GM21447 (cell line): ENCODE results near the gene C15orf39.
"Not testable (repeated sequence)": the region's sequence is repeated elsewhere in the genome, so short reads cannot be mapped to it uniquely, and the experiment has no call there.

ENCODE experiments used
- ATAC-seq: cut with Tn5 transposase; IDR thresholded peaks from one replicate; pipeline ENCODE4 v1.9.1; 2021; ENCODE audit not compliant: unreplicated experiment

Gene C15orf39

DNA sequence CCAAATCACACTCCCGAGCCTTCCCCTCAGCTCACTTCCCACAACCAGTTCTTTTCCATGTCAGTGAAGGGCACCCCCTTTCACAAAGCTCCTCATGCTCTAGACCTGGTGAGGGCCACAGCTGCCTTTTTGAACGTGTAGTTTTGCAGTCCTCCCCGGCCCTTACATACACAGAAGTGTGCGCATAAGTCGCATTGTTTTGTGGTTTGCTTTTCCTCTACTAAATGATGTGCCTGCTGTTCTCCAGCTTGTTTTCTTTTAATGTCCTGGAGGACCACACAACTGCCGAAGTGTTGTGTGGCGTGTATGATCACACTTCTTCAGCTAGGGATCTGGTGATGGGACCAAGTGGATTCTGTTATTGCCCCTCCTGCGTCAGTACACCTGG is 7.6 kb downstream of the C15orf39 start:
- no peak for ATAC-seq

DNA sequence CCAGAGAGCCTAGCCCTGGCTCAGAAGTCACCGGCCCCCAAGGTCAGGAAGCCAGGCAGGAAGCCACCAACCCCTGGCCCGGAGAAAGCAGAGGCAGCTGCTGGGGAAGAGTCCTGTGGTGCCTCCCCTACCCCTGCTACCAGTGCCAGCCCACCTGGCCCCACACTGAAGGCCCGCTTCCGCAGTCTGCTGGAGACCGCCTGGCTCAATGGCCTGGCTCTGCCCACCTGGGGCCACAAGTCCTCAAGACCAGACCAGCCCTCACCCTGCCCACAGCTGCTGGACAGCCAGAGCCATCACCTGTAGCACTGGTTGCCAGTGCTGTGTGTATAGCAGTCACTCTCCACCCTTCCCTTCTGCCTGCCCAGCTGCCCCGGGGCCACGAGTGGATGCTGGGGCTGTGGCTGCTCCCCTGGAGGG is 9.1 kb downstream of the C15orf39 start:
- ATAC-seq: no peak

DNA sequence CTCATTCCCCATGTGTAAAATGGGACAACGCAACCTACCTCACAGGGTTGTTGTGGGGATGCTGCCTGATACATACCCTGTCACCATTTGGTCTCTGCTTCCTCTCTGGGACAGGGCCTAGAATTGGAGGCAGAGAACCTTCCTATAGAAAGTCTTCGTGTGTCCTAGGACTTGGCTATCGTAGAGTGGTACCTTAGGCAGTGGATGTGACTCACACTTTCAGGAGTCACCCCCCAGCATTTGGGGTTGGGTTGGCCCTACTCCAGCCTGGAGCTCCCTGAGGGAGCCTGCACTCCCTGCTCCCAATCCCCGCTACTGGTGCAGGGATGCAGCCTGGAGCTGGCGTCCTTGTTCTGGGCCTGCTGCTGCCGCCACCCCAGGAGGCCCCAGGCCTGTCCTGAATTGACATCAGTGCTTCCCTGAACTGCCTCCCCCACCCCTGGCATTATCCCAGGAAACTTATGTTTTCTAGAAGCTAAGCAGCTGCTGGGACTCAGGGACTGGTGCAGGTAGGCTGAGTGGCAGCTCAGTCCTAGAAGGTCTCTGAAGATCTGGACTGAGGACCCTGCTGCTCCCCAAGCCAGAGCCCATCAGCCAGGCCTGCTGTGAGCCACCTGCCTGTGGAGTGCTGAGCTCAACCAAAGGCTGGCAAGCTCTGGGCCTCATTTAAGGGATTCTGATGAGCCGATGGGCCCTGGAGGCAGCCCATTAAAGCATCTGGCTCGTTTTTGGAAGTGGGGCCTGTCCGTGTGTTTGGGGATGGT is 9.9 kb downstream of the C15orf39 start:
- ATAC-seq: no peak

DNA sequence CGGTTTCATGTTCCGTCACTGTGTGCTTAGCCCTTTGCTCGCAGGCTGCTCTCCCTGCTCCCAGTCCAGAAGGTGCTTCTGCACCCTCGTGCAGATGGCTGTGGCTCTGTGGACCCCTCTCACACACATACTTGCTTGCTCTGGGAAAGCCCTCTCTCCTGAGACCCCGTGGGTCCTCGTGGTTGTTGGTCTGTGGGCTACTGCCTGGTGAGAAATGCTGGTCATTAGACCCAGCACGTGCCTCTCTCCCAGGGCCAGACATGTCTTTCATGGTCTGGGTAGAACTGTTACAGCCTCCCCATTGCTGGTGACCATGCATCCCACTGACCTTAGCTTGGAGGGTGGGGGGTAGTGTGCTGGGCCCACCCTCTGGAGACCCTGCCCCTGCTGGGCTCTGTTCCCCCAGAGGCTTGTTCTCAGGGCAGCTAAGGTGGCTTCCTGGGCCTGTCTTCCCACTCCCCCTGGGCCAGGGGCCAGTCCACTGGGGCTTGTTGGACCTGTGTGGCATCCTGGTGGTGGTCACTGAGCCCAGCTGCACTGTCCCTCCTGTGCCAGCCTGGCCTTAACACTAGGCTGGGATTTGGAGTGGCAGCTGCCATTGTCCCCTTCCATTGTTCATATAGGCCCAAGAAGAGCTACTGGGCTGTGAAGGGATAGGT is 10.6 kb downstream of the C15orf39 start:
- no peak for ATAC-seq

DNA sequence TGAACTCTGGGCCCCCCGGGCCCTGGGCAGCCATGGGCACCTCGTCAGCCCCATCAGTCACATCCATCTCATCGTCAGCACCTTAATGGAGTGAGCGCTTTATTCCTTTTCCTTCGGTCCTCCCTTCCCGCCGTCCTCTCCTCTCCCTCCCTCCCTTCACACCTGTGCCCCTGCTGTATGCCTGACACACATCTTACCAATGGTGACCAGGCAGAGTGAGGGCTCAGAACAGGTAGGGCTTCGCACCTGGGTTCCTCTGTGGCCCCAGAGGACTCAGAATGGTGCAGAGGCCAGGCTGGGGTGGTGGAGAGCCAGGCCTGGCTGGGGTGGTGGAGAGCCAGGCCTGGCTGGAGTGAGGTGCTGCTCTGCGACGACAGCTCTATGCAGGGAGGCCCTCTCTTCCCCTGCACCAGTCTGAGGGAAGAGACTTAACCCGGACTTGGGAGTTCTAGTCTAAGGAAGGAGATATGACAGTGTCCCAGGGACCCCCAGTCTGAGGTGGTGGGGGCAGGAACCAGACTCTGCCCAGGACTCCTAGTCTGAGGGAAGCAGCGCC is 11.6 kb downstream of the C15orf39 start:
- ATAC-seq: no peak

DNA sequence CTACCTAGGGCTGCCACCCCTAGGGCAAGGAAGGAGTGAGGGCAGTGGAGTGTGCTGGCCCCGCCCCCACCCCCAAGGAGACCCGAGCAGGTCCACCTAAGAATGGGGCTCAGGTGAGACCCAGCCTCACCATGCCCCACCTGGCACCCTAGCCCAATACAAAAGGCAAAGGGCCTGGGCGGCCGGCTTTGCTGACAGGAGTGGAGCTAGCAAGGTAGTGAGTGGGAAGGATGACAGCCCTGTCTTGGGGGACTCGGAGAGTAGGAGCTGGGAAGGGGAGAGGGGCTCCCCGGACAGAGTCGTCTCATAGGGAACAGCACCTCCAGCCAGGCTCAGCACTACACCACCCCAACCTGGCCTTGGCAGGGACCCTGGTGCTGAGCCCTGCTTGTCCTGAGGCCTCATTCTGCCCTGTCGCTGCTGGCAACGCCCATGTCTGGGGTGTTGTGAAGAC is 12.1 kb downstream of the C15orf39 start:
- ATAC-seq: no peak

DNA sequence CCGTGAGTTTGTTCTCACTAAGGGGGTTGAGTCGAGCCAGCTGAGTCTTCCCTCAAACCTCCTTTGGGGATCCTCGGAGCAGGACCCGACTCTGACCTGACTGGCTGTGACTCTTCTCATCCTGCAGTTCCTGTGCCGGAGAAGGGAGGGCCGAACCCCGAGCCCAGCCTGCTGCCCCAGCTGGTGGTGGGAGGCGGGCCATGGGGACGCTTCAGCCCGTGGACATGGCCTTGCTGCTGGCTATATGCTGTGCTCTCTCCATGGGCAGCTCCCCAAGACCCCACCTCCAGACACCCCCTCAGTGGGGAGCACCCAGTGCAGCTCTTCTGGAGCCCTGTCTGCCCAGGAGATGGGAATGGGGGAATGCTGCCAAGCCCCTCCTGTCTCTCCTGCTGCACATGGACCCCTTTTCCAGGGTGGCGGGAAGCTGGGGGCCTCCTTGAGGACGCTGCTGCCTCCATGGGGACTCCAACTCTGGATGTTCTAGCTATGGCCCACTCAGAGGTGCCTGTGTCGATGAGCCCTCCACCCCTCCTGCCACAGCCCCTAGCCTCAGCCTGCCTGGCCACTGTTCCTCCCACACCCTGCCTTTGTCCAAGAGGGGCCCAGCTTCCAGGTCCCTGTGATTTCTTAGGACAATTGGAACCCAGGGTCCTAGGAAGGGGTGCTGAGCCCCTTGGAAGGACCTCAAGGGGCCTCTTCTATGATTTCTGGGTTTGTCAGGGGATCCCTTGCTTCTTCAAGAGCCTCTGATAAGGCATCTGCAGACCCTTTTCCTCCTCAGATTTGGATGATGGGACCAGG is 12.8 kb downstream of the C15orf39 start:
- no peak for ATAC-seq

DNA sequence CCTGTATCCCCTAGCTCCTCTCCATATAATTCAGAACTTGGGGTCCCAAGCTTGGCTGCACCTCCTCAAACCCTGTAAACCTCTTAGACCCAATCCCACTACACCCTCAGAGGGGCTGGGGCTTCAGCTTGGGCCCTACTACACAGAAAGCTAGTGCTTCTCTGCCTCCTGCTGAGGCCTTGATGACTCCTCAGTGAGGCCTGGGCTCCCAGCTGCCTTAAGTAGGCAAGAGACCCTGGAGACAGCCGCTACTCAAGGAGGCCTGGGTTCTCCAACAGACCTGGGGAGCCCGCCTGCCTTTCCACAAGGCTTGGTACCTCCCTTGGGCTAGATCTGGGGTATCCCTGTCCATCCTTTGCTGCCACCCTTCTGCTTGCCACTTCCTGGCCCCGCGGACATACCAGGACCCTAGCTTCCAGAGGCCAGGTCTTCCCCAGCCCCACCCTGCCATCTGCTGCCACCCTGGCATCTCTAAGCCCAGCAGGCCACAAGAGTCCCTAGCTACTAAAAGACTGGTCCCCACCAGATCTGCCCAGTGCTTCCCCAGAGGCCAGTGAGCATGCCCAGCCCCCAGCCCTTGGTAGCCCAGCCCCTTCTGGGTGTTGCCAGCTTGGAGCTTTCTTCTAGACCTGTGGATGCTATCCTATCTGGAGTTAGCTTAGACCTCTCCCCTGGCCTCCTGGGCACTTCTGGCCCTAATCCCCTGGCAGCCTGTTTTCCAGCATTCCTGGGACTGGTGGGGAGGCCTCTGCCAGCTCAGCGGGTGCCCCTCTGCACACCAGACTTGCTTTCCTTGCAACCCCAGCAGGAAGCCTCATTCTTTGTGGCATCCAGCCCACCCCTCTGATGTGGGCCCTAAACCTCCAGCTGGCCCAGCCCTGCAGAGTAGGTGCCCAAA is 13.7 kb downstream of the C15orf39 start:
- ATAC-seq: no peak

DNA sequence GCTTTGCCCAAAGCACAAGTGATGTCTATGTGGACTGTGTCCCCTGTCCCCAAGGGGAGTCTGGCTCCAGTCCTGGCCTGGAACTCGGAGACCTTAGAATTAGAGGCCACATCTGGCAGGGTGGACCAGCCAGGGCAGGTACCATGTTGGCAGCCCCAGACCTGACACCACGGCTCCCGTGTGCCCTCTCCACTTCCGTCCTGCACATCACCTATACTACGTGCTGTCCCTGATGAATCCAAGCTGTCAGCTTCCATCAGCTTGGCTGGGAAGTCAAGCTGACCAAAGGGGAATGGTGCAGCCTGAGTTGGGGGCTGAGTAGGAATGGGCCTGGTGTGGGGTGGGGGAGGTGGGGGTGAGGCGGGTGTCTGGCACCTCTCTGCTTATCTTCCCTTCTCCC is 15.3 kb downstream of the C15orf39 start:
- no peak for ATAC-seq

DNA sequence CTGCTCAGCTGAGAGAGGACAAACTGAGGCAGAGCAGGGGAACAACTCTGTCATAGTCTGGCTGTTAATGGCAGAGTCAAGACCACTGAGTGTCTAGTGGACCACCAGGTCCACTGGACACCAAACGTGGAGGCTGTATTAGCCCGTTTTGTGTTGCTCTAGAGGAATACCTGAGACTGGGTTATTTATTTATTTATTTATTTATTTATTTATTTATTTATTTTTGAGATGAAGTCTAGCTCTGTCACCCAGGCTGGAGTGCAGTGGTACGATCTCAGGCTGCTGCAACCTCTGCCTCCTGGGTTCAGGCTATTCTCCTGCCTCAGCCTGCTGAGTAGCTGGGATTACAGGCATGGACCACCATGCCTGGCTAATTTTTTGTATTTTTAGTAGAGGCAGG is 15.9 kb downstream of the C15orf39 start:
- ATAC-seq: not testable (repeated sequence)

DNA sequence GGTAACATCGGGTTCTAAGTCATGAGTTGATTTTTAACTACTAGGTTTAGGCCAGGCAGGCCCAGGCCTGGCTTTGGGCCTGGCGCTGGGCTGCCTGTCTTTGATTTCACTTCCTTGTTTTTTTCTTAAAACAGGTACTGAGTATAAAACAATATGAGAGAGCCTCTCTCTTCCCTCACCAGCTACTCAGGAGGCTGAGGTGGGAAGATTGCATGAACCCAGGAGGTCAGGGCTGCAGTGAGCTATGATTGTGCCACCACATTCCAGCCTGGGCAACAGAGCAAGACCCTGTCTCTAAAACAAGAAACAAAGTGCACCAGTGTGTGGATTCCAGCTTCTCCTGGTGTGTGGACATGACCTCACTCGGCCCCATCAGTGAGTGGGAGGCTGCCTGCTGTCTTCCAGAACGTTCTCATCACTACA is 17.8 kb downstream of the C15orf39 start:
- not testable (repeated sequence) for ATAC-seq

DNA sequence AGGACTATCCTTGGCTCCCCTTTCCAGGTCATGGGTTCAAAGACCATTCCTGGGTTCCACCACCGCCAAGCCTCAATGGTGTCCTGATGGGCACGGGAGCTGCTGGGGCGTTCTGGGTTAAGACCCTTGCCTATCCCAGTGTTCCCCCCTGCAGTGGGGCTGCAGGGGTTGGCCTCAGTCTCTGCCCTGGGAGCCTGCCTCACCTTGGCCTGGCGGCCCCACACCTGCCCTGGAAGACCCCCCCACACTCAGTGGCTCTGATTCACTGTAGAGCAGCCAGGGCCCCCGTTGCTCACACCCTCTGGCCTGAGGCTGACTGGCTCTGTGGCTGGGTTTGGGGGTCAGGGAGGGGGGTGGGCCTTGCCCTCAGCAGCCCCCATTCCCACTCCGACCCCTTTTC is 22.0 kb downstream of the C15orf39 start:
- no peak for ATAC-seq

DNA sequence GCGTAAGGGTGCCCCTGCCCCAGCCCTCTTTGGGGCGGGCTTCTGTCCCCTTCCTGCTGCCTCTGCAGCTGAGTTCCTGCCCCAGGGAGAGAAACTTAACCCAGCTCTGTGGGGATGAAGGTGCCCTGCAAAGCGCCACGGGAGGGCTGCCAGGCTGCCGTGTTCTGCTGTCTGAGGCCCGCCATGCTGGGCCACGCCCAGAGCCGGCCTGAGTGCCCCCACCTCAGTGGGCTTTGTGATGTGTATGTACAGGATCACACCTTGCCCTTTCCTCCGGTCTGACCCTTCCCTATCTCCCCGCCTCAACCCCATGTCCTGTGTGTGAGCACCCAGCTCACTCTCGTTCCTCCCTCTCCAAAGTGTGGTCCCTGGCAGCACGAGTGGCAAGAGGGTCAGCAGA is 22.6 kb downstream of the C15orf39 start:
- ATAC-seq: no peak

DNA sequence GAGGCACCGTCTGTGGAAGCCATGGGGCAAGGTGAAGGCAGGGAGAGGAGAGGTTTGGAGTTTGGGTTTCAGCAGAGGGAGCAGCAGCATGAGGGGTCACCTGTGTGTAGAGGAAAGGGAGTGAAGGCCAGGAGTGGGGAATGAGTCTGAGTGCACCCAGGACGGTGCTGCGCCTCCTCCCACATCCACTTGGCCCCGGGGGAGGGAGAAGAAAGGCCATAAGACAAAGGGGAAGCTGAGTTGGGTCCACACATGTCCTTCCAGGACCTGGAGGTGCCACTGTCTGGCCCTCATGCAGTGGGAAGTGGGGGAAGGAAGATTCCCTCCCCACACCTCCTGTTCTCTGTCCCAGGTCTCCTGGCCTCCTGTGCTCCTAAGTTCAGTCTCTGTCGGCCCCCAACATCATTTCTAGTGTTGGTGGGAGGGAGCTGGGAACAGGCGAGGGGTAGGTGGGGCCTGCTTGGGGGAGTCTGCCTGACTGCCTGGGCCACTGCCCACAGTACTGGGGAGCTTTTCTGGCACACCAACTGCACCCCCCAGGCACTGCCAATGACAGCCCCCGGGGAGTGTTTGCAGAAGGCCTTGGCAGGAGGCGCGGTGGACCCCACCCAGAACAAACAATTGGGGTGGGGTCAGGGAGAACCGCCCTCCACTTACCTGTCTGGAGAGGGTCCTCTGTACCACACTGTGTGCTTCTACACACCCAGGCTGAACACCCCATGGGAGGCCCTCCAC is 23.6 kb downstream of the C15orf39 start:
- ATAC-seq: not testable (repeated sequence)

DNA sequence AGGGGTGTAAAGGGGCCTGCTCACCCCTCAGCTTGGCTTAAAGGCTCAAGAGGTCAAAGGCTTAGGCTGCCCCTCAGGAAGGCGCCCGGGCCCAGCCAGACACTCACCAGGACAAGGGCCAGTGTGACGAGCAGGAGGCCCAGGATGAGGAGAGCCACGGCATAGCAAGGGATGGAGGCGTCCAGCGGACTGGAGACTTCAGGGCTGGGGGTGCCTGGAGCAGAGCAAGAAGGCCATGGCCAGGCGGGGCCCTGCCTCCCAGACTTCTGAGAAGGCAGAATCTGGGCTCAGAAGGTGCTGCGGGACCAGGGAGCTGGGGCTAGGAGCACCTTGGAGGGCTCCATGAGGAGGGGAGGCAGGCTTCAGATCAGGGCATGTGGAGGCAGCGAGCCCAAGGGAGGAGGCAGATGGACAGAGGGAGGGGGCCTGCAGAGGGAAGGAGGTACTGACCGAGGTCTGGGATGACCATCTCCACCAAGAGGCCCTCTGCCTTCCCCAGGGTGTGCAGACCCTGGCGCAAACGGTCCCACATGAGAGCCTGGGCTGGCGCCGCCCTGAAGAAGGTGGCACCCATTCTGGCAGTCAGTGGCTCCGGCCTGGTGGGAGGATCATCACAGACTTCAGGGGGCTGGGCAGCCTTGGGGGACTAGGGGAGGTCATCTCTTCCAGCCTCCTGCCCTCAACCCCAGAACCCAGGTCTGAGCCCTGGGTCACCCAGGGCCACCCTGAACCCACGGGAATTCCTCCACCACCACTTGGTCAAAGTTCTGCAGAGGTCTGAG is 24.5 kb downstream of the C15orf39 start:
- ATAC-seq: no peak

DNA sequence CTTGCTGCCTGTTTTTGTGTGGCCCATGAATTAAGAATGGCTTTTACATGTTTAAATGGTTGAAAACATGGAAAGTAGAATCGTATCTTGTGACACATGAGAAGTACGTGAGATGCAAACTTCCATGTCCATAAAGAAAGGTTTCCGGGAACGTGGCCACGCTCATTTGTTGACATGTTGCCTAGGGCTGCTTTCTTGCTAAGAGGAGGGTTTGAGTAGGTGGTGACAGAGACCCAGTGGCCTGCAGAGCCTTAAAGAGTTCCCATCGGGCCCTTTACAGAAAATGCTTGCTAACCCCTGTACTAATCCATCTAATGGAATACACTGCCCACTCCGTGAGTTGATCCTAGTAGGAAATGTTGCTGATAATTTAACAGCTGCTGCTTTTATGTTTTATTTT is 25.4 kb downstream of the C15orf39 start:
- not testable (repeated sequence) for ATAC-seq

DNA sequence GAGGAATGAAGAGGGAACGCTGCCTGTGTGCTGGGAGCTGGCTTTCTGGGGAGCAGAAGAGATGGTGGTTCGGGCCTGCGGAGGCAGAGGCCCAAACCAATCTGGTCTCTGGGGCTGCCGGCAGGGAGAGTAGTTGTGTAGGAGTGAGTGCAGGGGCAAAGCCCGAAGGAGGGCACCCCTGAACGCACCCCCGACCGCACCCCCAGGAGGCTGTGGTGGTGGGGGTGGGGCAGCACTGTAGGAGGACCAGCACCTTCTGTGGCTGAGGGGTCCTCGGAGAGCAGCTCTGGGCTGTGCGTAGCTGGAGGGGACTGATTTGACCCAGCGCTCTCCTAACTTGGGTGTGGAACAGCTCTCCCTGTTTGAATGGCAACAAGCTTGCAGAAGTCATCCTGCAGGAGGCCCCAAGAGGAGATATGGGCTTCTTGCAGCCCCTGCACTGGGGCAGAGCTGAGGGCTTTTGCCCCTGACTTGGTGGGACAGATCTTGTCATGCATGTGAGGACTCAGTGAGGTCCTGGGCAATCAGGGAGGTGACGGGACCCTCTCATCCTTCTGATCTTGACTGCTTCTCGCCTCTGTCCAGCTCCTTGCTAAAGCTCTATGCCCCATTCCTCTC is 26.1 kb downstream of the C15orf39 start:
- ATAC-seq: no peak

DNA sequence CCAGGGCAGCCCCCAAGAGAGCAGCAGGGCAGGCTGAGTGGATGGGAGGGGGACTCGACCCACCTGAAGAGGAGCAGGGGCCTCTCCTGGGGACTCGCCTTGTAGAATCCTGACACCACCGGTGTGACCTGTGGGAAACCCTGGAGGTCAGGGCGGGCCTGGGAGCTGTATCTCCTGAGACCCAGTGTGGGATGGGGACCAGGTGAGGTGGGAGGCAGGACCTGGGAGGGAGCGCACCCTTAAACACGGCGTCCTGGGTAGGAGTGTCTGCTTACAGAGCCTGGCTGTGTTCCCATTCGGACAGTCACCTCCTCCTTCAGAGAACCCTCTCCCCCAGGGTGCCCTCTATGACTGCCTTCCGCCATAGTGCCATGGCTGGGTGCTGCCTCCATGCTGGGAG is 27.1 kb downstream of the C15orf39 start:
- ATAC-seq: no peak
